HFF-Myc (cell line): Measurements from ENCODE around the gene FIG4.
"Not testable (repeated sequence)": the region's sequence is repeated elsewhere in the genome, so short reads cannot be mapped to it uniquely, and the experiment has no call there.

Source experiments
- DNase-seq: peaks from one replicate; pipeline ENCODE4 v3.0.0-alpha.2; 2011; ENCODE audit warnings: low read depth; ENCODE audit errors: extremely low read depth
- H3K4me3 ChIP-seq: replicated peaks from 2 replicates; pipeline ENCODE4 v1.5.1; 2011; ENCODE audit warnings: low read depth, mild to moderate bottlenecking, control low read depth, low read length
- CTCF ChIP-seq: IDR thresholded peaks from 2 replicates; pipeline ENCODE4 v1.5.1; 2012; ENCODE audit warnings: mild to moderate bottlenecking, low read depth, low read length, control low read depth; ENCODE audit errors: missing control alignments

Gene FIG4

GRCh38 chr6:109861946-109862345 is 170.8 kb downstream of the FIG4 start:
- no peak for DNase-seq

GRCh38 chr6:109864050-109864449 is 173.0 kb downstream of the FIG4 start:
- H3K4me3 ChIP-seq: no peak overlapping the region
- no peak for TF ChIP-seq CTCF
- DNase-seq: no peak

More at GRCh38 chr6:109861946-109862345, 170.8 kb downstream of the FIG4 start:
- TF ChIP-seq CTCF: no peak
- H3K4me3 ChIP-seq: no peak overlapping the region

GRCh38 chr6:109865968-109866367 is 174.9 kb downstream of the FIG4 start:
- no peak overlapping the region for H3K4me3 ChIP-seq
- no peak for DNase-seq
- no peak for TF ChIP-seq CTCF

- no peak overlapping the region for H3K4me3 ChIP-seq
- no peak for DNase-seq
- no peak for TF ChIP-seq CTCF
Observed at GRCh38 chr6:109867009-109867969, 176.2 kb downstream of the FIG4 start.

- TF ChIP-seq CTCF: no peak
- DNase-seq: peak; percentile 46
- H3K4me3 ChIP-seq: no peak overlapping the region
Observed at GRCh38 chr6:109867970-109868358, 176.9 kb downstream of the FIG4 start.

GRCh38 chr6:109869398-109870088 is 178.4 kb downstream of the FIG4 start:
- DNase-seq, H3K4me3 ChIP-seq: not testable (repeated sequence)

GRCh38 chr6:109870089-109870410 is 179.0 kb downstream of the FIG4 start:
- DNase-seq: no peak
- no peak overlapping the region for H3K4me3 ChIP-seq
- no peak for TF ChIP-seq CTCF
